Activated CD8-positive, alpha-beta memory T cell treated with anti-CD3 and anti-CD28 coated beads, Interleukin-2, amount 50 U/mL, for 24 hours (primary cell): Measurements from ENCODE around the gene ANO8.
"Not testable (repeated sequence)": the region's sequence is repeated elsewhere in the genome, so short reads cannot be mapped to it uniquely, and the experiment has no call there.

Experiments used
- DNase-seq: peaks from one replicate; pipeline ENCODE4 v3.0.0-alpha.2; 2020; ENCODE audit errors: extremely low read depth

Gene ANO8

DNA sequence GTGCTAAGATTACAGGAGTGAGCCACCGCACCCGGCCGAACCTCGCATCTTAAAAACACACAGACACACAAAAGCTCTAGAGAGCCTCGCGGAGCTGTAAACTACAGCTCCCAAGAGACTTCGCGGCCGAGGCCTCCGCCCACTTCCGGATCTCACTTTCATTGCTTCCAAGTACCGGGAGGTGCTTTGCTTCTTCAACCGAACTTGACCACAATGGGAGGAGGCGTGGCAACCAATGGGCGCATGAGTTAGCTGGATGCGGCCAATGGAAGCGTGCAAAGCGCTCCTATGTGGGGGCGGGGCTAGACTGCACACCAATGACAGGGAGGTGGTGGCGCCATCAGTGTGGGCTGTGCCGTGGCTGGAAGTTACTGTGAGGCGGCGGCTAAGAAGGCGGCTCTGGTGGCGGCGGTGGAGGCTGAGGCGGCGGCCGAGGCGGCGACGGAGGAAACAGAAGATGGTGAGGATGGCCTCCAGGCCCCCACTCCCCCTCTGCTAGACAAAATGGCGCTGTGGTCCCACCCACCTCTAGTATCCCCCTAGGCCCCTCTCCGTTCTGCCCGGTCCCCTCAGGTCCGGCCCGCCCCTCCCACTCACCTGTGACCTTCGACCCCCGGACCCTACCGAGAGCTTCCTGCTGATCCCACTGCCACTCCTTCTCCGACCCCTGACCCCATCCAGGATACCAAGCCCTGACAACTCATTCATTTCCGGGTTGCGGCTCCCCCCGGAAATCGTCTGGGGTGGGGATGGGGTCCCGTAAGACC, 25.3 kb downstream of the ANO8 start, which contains the start of gene DDA1:
Gene DDA1, plus strand, starts transcription at position 366 of the 767 bp plus-strand sequence. Its CDS starts 92 bp downstream, at position 458.
- DNase-seq, result peak; percentile 98

DNA sequence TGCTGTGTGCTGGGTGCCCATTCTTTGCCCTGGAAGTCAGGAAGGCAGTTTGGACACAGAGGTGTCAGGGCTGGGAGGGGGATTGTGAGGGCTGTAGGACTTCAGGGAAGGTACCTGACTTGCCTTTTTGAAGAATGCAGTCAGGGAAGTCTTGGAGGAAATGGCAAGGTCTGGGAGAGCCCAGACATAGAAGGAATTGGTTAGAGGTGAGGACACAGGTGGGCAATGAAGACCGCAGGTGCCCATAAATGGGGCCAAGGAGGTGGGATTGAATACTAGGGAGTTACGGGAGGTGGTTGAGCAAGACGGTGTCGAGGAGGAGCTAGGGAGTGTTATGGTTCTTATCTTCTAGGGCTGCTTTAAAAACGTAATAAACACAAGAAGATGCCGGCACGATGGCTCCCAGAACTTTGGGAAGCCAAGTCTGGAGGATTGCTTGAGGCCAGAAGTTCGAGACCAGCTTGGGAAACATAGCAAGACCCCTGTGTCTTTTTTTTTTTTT, 26.7 kb downstream of the ANO8 start:
- no peak for DNase-seq

DNA sequence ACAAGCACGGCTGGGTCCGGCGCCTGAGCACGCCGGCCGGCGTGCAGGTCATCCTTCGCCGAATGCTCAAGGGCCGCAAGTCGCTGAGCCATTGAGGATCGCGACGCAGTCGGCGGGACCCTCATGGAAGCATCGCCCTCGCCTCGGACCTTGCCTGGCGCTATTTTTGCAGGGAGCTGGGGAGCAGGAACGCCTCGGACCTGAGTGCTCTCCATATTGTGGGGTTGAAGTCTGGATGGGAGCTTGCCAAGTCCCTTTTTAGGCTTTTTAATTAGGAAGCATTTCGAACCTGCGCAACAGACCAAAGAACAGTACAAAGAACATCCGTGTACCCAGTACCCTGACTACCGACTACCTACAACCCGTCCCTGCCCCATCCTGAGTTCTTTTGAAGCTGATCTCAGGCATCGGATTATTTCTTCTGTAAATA, 28.4 kb downstream of the ANO8 start:
- no peak for DNase-seq

DNA sequence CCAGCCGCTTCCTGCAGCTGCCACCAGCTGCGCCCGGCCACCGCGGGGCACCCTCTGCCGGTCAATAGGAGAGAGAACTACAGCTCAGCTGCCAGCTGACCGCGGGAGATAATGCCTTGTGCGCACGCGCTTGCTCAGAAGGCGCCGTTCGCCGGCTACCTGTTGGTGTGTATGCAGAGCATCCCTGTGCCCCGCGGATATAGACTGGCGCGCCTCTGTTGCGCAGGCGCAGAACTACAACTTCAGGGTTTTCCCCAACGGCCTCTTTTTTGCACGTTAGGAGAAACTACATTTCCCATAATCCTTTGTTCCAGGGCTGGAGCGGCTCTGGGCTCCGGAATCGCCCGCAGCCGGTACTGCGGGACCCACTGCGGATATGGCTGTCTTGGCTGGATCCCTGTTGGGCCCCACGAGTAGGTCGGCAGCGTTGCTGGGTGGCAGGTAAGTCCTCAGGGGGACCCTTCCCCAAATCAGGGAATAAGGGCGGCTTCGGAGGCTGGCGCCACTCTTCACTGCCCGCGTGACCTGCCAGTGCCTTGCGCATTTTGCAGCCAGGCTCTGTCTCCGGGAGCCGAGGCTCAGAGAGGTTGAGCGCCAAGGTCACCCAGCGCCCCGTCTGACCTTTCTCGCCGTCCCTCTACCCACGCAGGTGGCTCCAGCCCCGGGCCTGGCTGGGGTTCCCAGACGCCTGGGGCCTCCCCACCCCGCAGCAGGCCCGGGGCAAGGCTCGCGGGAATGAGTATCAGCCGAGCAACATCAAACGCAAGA, 29.0 kb downstream of the ANO8 start, which contains the start of gene MRPL34:
Gene MRPL34, plus strand, starts transcription at position 356 of the 768 bp plus-strand sequence. Its CDS starts 21 bp downstream, at position 377.
- peak; percentile 91 for DNase-seq

DNA sequence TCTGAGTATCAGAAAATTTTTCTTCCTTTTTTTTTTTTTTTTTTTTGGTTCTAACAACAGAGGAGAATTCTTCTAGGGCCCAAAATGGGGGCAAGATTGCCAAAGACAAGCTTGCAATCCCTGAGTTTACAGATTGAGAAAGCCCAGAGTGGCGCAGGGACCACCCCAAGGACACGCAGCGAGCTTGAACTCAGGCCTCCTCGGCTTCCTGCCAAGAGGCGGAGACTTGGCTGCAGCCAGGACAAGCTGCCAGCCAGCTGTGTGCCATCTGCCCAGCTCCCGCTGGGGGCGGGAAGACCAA, 29.5 kb downstream of the ANO8 start:
- DNase-seq, result no peak

DNA sequence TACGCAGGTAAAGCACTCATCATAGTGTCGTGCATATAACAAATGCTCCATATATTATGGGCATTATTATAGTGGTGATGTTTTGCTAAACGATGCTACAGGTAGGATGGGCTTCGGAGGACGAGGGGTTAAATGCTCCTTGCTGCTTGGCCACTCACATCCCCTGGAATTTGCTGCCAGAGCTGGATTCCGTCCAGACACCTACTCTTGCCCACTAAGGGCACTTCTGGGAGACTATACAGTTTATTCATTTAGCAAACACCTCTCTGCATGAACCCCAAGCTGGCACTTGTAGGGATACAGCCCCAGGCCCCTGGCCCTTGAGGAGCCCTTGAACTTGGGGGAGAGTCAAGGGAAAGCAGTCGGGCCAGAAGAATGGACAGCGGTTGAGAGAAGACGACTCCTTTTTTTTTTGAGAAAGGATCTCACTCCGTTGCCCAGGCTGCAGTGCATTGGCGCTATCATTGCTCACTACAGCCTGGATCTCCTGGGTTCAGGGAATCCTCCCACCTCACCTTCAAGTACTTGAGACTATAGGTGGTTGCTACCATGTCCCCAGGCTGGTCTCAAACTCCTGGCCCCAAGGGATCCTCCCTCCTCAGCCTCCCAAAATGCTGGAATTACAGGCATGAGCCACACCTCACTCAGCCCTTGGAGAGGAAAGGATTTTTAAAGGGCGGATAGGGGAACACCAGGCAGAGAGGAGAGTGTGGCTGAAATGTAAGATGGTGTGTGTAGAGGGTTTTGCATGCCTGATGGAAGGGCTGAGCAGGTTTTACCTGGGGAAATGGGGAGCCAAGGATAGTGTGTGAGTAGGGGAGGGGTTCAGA, 30.1 kb downstream of the ANO8 start:
- no peak for DNase-seq

DNA sequence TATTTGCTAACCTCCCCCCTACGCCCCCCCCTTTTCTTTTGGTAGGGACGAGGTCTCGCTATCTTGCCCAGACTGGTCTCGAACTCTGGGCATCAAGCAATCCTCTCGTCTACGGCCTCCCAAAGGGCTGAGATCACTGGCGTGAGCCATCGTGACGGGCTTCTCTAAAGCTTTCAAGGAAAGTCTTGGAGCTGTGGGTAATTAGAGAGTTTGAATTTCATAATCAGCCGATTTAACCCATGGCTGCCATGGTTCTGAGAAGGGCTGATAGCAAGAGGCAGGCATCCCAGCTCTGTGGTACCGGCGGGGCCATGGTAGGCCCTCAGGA, 30.8 kb downstream of the ANO8 start:
- no peak for DNase-seq

DNA sequence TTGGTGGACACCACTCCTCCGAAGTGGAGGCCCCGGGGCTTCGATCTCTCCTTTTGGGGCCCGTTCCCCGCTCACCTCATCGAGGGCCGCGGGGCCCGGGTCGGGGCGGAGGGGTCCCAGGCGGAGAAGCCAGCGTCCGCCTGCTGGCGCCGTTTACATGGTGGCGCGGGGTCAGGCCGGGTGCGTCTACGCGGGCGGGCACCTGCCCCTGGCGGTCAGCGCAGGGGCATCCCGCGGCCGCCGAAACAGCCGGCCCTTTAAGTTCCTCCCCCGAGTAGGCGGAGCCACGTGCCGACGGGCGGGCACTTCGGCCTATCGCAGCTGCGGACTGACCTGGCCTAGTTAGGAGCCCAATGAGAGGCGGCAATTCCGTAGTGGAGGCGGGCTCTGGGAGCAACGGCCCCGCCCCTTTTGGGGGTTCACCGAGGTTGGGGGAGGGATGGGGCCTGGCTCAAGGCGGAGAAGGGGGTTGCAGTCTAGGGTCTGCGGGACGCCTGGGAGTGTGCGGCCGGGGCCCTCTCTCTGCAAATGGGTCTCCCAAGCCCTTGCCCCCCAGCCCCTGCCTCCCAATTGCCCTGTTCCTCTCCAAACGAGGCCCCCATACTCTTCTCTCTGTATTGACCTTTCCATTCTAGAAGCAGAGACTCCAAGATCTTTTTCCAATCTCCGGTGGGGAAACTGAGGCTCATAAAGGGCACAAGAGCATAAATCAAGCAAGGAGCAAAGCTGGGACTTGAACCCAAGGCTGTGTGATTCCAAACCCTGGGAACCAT, 31.3 kb downstream of the ANO8 start, which contains the start of gene ABHD8:
Gene ABHD8, minus strand, starts transcription at position 259 of the 773 bp plus-strand sequence. CDS start 1,809 bp downstream, outside the sequence.
- peak; percentile 82 for DNase-seq

DNA sequence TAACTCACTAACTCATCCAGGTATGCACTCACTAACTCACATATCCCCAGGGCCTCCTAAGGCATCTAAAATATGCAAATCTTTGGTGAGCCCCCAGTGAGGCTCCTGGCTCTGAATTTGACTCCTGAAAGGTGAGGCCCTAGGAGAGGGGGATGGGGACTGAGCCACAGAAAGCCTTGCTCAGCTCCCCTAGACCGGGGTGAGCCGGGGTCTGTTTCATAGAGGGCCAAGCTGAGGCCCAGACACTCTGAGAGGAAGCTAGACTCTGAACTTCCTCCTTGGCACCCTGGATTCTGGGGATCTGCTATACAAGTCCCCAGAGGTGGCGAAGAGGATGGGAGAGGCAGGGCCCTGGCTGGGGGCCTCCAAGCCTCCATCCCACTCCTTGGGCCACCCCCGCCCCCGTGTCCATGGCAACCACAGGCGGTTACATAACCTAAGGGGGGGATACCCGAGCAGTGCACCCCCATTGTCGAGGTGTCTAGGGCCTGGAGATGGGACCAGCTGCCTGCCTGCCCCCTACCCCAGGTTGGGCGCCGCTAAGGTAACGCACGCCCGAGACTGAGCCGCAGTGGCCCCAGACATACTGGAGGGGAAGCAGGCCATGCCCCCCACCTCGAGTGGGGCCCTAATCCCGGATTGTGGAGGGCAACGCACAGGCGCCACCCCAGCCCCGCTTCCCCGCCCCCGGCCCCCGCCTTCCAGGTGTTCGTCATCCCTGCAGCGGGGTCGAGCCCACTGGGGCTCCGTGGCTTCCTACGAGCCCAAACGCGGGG, 32.1 kb downstream of the ANO8 start:
- DNase-seq, result no peak

DNA sequence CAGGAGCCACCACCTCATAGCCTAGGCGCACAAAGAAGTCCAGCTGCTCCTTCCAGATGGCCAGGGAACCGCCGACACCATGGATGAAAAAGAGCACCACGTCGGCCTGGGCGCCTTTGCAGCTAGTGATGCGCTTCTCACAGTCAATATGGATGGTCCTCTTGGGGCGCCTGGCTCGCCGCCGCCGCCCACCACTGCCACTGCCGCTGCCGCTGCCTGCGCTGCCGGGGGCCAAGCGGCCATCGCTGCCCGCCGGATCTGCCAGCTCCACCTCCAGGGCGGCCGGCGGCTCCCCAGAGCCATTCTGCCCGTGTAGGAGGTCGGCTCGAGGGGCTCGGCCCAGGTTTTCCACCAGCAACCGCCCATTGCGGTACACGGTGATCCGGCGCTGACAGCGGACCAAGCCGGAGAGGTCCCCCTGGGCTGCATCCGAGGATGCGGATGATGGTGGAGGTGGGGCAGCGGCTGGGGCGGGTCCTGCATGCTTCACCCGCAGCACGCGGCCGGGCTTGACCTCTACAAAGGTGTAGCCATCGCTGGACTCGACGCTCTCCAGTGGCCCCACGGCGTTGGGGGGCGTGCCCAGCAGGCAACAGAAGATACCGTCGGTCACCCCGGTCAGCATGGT, 33.5 kb downstream of the ANO8 start:
- DNase-seq, result no peak

DNA sequence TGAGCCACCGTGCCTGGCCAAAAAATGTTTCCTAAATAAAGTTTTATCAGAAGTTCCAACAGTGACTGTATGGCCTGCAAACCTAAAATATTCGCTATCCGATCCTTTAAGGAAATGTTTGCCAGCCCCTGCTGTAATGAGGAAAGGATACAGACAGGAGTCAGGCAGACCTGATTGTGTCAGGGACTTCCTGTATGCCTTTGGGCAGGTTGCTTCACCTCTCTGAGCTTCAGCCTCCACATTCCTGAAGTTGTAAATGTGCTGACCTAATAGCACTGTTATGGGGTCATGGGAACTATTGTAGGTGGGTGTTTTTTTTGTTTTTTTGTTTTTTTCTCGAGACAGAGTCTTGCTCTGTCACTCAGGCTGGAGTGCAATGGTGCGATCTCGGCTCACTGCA, 37.7 kb downstream of the ANO8 start:
- no peak for DNase-seq

DNA sequence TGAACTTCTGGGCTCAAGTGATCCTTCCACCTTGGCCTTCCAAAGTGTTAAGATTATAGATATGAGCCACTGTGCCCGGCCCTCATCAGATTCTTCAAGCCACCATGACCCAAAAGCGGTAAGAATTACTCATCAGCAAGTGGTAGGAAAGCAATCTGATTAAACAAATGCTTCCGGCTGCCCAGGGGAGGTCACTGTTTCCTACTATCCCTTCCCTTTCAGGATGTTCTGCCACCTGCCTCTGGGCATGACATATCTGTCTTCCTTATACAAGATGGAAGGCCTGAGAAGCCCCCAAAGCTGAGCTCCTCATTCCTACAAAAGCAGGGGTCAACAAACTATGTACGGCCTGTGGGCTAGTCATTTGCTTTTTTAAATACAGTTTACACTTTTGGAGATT, 38.4 kb downstream of the ANO8 start:
- no peak for DNase-seq

DNA sequence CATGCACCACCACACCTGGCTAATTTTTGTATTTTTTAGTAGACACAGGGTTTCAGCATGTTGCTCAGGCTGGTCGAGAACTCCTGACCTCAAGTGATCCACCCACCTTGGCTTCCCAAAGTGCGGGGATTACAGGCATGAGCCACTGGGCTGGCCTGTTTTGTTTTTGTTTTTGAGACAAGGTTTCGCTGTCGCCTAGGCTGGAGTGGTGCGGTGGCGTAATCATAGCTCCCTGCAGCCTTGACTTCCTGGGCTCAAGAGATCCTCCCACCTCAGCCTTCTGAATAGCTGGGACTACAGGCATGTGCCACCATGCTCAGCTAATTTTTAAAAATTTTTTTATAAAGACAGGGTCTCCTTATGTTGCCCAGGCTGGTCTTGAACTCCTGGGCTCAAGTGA, 39.1 kb downstream of the ANO8 start:
- not testable (repeated sequence) for DNase-seq

DNA sequence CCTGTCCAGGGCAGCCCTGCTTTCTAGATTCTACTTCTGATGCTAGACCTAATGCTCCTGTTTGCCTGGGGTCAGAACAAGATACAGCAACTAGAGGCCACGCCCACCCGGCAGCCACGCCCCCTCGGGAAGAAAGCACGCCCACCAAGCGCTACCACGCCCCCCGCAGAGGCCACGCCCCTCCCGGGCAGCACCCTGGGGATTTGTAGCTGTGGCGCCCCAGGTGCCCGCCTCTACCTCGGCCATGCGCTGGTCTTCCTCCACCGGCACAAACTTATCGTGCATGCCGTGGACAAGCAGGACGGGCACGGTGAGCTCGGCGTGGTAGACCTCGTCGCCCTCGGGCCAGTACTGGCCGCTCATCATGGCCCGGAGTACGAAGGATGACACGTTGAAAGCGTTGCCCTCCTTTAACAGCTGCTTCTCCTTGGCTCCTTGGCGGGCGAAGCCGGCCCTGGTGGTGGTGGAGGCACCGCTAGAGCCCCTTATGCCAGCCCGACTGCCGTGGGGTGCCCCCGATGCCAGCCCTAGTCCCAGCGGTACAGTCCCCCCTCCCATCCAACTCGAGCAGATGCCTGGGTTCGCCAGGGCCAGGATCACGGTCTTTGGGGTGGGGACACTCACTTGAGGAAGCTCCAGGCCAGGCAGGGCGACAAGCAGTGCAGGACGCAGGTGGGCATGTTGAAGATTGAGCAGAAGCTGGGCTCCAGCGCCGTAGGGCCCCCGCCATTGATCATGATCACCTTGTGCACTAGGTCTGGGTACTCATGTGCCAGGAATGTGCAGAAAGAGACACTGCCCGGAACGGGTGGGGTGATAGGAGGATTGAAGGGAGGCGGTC, 40.4 kb downstream of the ANO8 start:
- DNase-seq, result no peak

DNA sequence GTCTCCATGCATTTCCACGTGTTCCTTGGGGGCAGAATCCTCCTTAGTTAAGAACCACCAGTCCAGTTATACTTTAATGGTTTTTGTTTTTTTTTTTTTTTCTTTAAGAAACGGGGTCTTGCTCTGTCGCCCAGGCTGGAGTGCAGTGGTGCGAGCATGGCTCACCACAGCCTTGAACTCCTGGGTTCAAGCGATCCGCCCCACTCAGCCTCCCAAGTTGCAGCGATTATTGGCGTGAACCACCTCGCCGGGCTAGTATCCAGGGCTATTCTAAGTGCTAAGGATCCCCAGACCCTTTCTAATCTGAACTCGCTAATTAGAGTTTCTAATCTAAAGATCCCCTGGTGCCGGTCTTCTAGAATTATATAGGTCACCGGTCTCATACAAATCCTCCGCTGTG, 41.0 kb downstream of the ANO8 start:
- DNase-seq, result no peak

DNA sequence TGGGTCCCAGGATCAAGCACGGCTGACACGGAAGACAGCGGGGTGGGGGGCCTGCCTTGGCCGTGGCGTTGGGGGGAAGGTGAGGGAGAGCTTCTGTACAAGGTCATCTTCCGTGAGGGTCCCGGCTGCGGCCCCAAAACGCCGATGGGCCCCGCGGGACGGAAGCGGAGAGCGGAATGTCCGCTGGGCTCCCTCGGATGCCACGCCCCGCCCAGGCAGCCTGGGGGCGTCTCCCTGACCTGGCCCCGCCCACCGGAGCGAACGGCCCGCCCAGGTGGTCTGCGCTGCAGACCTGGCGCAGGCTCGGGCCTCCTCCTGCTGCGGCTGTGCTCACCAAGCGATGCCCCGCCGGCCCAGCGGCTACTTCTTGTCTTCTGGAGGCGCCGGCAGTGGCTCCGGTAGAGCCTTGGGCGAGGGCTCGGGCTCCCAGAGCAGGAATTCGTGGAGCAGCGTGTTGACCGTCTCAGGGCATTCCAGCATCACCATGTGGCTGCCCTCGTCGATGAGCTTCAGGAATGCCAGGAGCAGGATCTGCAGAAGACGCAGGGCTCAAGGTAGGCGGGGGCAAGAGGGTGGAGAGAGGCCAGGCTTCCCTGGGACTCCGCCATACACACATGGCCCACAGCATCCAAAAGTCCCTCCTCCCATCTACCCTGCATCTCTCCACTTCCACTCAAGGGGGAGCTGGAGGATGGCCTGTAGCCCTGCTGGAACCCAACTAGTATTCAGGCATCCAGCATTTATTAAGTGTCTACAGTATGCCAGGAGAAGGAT, 42.2 kb downstream of the ANO8 start:
- peak; percentile 45 for DNase-seq

DNA sequence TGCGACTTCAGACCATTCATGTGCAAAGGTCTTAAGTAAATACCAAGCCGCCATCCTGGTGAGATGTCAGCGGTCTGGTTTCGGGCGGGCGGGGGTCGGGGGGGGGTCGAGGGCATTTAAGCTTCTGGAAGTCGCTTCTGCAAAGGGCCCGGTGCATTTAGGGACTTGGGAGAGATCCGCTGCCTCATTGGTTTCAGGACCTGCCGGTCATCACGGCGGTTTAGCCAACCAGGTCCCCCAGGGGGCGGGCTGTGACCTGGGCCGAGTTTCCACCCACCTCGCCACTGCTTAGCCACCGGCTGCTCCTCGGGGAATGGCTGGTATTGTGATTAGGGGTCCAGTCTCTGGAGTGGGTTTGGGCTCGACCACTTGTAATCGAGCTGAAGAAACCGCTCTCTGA, 45.2 kb downstream of the ANO8 start:
- no peak for DNase-seq

DNA sequence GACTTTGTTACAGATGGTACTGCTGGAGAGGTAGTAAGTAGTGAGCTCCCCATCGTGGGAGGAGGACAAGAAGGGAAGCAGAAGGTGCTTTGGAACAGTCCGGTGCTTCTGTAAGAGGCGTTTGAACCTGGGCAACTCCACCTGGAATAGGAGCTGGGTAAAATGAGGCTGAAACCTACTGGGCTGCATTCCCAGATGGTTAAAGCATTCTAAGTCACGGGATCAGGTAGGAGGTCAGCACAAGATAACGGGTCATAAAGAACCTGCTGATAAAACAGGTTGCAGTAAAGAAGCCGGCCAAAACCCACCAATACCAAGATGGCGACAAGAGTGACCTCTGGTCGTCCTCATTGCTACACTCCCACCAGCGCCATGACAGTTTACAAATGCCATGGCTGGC, 47.9 kb downstream of the ANO8 start:
- DNase-seq, result no peak
